Lung (tissue), 12 donors: ENCODE results near the gene ARRDC1. TPM values are rescaled to one million over a fixed set of nuclear protein-coding genes. Genes with fewer than 3 reads are reported as not detected.

Experiments used
- ATAC-seq: fragments of 200-7000 bp; cut with Tn5 transposase; one replicate; pipeline ENCODE4 v1.9.1; 2020; ENCODE audit warnings: moderate number of reproducible peaks; ENCODE audit not compliant: insufficient read depth, low FRiP score
- DNase-seq, 3 donors: peaks; one replicate each; pipeline ENCODE4 v3.0.0-alpha.2; 2013 to 2017
- H3K27ac ChIP-seq, 2 donors: one replicate each; pipeline ENCODE4 v1.5.1; 2013; ENCODE audit warnings: mild to moderate bottlenecking in 2 of 2, moderate library complexity in 2 of 2, control low read depth in 1 of 2, inconsistent platforms in 1 of 2, low read depth in 1 of 2, low read length in 1 of 2
- H3K27me3 ChIP-seq, 3 donors: one replicate each; pipeline ENCODE4 v1.5.1; 2013; ENCODE audit warnings: low read length in 2 of 3; ENCODE audit not compliant: control insufficient read depth in 3 of 3, insufficient read depth in 3 of 3
- H3K36me3 ChIP-seq, 4 donors: one replicate each; pipeline ENCODE4 v1.5.1; 2013; ENCODE audit warnings: low read length in 4 of 4, mild to moderate bottlenecking in 1 of 4, moderate library complexity in 1 of 4; ENCODE audit not compliant: control insufficient read depth in 4 of 4, insufficient read depth in 4 of 4
- H3K4me1 ChIP-seq, 5 donors: one replicate each; pipeline ENCODE4 v1.5.1; 2013; ENCODE audit warnings: low read length in 5 of 5, mild to moderate bottlenecking in 2 of 5, moderate library complexity in 1 of 5; ENCODE audit not compliant: control insufficient read depth in 5 of 5, insufficient read depth in 5 of 5
- H3K4me3 ChIP-seq: one replicate; pipeline ENCODE4 v1.5.1; 2013; ENCODE audit warnings: mild to moderate bottlenecking, control low read depth, moderate library complexity
- H3K9ac ChIP-seq, 2 donors: one replicate each; pipeline ENCODE4 v1.5.1; 2013; ENCODE audit warnings: low read length in 2 of 2, control low read depth in 1 of 2; ENCODE audit not compliant: insufficient read depth in 1 of 2
- H3K9me3 ChIP-seq, 4 donors: one replicate each; pipeline ENCODE4 v1.5.1; 2013; ENCODE audit warnings: low read length in 3 of 4, mild to moderate bottlenecking in 1 of 4, moderate library complexity in 1 of 4; ENCODE audit not compliant: control insufficient read depth in 4 of 4, insufficient read depth in 3 of 4
- WGBS, 2 donors: extraction: QIAGEN DNeasy Blood & Tissue Kit; methylation state at CpG; one replicate each; pipeline ENCODE4 v1.1.7; 2013; 5-methylcytosine and 5-hydroxymethylcytosine counted together
- polyA plus RNA-seq, 2 donors: library from polyadenylated mRNA; stranded (reverse); fragments of 200-250 nt; gene quantifications; one replicate each; pipeline ENCODE4 v1.2.1, GENCODE V29; 2013
- total RNA-seq, 2 donors: library from RNA; depleted of rRNA in 1 of 2; stranded (reverse); fragments of >200 nt in 1 of 2; gene quantifications; one replicate each; pipeline ENCODE4 v1.2.1, GENCODE V29; 2014 to 2021
- TF ChIP-seq, protein P1 (sequence below): IDR thresholded peaks from 2 replicates; pipeline ENCODE4 v1.5.1; 2012; ENCODE audit warnings: mild to moderate bottlenecking; ENCODE audit errors: control extremely low read depth, extremely low read depth
- donor health status: control.
- donor health status: control.
- donor health status: Bipolar disorder and iron deficiency.
- donor health status: healthy.
- donor health status: DM: yes; HTN: yes; CAD: no.

ARRDC1 gene
- total and polyA plus RNA-seq, 4 donors, result 57.4 to 137 (median 94.6) TPM

DNA sequence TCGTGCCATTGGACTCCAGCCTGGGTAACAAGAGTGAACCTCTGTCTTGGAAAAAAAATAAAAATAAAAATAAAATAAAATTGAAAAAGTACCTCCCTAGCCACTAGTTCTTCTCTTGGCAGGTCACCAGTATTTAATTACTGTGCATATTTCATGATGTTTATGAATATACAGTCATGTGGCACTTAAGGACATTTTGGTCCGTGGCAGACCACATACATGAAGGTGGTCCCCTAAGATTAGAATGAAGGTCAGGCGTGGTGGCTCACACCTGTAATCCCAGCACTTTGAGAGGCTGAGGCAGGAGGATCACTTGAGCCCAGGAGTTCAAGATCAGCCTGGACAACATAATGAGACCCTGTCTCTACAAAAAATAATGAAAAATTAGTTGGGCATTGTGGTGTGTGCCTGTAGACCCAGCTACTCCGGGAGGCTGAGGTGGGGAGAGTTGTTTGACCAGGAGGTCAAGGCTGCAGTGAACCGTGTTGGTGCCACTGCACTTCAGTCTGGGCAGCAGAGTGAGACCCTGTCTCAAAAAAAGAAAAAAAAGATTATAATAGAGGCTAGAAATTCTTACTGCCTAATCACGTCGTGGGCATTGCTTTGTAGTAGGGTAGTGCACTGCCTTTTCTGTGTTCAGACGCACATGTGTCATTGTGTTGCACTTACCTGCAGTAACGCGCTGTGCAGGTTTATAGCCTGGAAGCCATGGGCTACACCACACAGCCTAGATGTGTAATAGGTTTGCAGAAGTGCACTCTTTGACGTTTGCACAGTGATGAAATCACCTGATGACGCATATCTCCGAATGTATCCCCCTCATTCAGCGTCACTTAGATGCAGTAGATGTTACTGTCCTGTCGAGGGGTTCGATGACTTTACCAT is 26.1 kb downstream of the ARRDC1 start:
- DNase-seq, result no peak
- WGBS, 2 donors, result 77 to 84% methylated on average over 16 of the region's 16 CpGs
- no peaks in the 10 kb centered on the region for H3K36me3 ChIP-seq
- H3K27me3 ChIP-seq, result no peaks in the 10 kb centered on the region
- no peaks in the 10 kb centered on the region for H3K9me3 ChIP-seq
- H3K4me3 ChIP-seq, result no peak overlapping the region
- no peak for ATAC-seq
- TF ChIP-seq, protein P1, sequence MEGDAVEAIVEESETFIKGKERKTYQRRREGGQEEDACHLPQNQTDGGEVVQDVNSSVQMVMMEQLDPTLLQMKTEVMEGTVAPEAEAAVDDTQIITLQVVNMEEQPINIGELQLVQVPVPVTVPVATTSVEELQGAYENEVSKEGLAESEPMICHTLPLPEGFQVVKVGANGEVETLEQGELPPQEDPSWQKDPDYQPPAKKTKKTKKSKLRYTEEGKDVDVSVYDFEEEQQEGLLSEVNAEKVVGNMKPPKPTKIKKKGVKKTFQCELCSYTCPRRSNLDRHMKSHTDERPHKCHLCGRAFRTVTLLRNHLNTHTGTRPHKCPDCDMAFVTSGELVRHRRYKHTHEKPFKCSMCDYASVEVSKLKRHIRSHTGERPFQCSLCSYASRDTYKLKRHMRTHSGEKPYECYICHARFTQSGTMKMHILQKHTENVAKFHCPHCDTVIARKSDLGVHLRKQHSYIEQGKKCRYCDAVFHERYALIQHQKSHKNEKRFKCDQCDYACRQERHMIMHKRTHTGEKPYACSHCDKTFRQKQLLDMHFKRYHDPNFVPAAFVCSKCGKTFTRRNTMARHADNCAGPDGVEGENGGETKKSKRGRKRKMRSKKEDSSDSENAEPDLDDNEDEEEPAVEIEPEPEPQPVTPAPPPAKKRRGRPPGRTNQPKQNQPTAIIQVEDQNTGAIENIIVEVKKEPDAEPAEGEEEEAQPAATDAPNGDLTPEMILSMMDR, result no peak
- no peak overlapping the region for H3K27ac ChIP-seq
- peaks cover 7 to 28% (median 9%) of the 10 kb centered on the region in 5 donors for H3K4me1 ChIP-seq
- H3K9ac ChIP-seq, result no peak overlapping the region

DNA sequence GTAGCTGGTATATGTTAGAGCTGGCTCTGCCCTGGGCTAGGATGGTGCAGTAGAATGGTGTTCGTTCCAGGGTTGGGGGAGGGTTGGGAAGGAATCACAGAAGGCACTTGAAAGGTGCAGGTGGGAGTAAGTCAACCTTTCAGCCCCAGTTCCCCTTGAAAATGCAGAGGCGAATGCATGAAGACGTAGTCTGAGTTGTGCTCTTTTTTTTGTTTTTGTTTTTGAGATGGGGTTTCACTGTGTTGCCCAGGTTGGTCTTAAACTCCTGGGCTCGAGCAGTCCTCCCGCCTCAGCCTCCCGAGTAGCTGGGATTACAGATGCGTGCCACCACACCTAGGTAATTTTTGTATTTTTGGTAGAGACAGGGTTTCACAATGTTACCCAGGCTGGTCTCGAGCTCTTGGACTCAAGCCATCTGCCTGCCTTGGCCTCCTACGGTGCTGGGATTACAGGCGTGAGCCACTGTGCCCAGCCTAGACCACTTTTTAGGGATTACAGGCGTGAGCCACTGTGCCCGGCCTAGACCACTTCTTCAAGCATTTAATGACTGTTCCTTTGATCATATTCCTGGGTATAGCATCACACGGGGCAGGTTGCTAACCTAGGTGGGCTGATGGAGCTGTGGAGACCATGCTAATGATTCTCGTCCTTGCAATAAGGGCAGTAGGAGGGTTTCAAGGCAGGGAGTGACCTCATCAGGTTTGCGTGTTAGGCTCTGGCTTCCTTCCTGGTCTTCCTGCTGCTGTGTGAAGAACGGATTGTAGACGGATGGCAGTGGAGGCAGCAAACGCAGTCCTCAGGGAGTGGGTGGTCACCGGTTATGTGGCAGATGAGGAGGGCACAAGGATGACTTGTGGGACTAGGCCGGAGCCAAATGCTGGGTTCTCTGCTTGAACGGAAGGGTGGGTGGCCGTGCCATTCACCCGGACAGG is 27.0 kb downstream of the ARRDC1 start:
- no peak for ATAC-seq
- 55 to 66% methylated on average over 23 of the region's 23 CpGs for WGBS, 2 donors
- H3K27me3 ChIP-seq, result no peaks in the 10 kb centered on the region
- DNase-seq, result peak in 1 of 3 donors; percentile 34
- no peaks in the 10 kb centered on the region for H3K9me3 ChIP-seq
- no peaks in the 10 kb centered on the region for H3K36me3 ChIP-seq
- peak overlapping the region in 1 of 2 donors; percentile 9 for H3K9ac ChIP-seq
- peak overlapping the region in 1 of 2 donors; percentile 4 for H3K27ac ChIP-seq
- H3K4me3 ChIP-seq, result no peak overlapping the region
- H3K4me1 ChIP-seq, result peaks cover 7 to 28% (median 9%) of the 10 kb centered on the region in 5 donors
- TF ChIP-seq, protein P1, result no peak

DNA sequence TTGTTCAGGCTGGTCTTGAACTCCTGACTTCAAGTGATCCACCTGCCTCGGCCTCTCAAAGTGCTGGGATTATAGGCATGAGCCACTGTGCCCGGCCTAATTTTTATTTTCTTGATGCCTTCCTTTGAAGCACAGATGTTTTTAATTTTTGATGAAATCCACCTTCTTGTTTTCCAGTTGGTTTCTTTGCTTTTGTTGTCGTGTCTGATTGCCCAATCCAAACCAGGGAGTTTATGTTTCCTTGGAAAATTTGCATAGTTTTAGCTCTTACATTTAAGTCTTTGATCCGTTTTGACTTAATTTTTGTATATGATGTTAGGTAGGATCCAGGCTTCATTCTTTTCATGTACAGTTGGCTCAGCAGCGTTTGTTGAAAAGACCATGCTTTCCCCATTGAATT is 28.5 kb downstream of the ARRDC1 start:
- Histone ChIP-seq H3K36me3 (no peaks in the 10 kb centered on the region), H3K9ac (no peak overlapping the region), H3K4me1 (peaks cover 7 to 23% (median 9%) of the 10 kb centered on the region in 5 donors), H3K4me3 (no peak overlapping the region), H3K27me3 (no peaks in the 10 kb centered on the region), H3K27ac (no peak overlapping the region), H3K9me3 (no peaks in the 10 kb centered on the region)
- DNase-seq, result no peak
- 77 to 91% methylated on average over 5 of the region's 5 CpGs for WGBS, 2 donors
- TF ChIP-seq, protein P1, result no peak
- no peak for ATAC-seq
